ENCODE data around the gene BTBD18.
A peak's percentile ranks its signal among the peaks of the same experiment; 100 is the strongest.

BTBD18 gene, protein sequence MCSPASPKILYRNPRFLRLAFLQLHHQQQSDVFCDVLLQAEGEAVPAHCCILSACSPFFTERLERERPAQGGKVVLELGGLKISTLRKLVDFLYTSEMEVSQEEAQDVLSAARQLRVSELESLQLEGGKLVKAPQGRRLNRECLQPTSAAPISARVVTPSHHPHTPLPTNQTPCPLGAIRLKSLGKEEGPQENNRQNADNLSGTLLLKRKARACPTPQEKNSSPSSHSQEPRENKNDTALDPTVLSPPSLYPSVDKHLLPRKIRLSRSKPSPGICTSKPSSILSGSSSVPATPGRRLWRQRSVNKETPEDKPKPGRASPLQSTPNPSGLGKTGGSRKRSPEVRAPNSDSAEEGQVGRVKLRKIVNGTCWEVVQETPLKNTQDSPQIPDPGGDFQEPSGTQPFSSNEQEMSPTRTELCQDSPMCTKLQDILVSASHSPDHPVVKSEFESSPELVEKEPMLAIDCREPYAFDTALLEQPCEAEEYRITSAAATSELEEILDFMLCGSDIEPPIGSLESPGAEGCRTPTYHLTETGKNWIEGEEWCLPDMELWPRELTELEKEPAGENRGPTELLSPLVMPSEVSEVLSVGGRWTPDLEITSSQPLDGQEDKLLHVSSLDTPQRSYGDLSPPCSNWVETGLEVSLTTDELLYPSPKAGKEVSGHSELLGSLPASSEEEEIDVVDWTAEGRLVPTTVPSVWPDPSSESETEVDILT

DNA sequence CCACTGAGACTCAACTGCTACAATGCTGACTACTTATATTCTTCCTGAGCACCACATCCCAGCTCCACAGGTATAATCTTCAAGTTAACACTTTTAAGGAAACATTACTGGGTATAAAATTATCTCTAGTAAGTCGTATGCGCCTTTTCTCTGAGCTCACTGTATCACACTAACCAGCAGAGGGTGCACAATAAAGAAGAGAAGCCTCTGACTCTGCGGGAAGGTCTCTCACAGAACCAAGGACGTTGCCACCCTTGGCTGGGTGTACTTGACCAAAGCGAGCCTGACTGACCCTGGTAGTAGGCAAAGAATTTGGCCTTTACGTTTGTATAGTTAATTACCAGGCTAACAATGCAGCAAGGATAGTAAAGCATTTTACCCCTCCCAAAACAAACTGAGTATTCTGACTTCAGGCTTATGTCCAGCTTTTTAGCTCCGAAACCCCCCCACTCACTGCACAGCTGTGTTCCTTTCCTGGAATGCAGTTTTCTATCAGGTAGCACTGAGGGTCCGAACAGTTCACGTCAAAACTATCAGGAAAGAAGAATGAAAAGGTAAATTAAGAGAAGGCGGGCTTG is at the start of gene BTBD18:
BTBD18 (minus strand) TSS at position 144 of the 578 bp plus-strand sequence. CDS start 631 bp downstream, outside the sequence.
- peak; percentile 49 for TF ChIP-seq RAD21 (IDR thresholded peaks at IDR 0.05; ENCODE audit: low read depth)
- TF ChIP-seq, protein P1, sequence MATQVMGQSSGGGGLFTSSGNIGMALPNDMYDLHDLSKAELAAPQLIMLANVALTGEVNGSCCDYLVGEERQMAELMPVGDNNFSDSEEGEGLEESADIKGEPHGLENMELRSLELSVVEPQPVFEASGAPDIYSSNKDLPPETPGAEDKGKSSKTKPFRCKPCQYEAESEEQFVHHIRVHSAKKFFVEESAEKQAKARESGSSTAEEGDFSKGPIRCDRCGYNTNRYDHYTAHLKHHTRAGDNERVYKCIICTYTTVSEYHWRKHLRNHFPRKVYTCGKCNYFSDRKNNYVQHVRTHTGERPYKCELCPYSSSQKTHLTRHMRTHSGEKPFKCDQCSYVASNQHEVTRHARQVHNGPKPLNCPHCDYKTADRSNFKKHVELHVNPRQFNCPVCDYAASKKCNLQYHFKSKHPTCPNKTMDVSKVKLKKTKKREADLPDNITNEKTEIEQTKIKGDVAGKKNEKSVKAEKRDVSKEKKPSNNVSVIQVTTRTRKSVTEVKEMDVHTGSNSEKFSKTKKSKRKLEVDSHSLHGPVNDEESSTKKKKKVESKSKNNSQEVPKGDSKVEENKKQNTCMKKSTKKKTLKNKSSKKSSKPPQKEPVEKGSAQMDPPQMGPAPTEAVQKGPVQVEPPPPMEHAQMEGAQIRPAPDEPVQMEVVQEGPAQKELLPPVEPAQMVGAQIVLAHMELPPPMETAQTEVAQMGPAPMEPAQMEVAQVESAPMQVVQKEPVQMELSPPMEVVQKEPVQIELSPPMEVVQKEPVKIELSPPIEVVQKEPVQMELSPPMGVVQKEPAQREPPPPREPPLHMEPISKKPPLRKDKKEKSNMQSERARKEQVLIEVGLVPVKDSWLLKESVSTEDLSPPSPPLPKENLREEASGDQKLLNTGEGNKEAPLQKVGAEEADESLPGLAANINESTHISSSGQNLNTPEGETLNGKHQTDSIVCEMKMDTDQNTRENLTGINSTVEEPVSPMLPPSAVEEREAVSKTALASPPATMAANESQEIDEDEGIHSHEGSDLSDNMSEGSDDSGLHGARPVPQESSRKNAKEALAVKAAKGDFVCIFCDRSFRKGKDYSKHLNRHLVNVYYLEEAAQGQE (IDR thresholded peaks at IDR 0.05; ENCODE audit: low read depth) = no peak

DNA sequence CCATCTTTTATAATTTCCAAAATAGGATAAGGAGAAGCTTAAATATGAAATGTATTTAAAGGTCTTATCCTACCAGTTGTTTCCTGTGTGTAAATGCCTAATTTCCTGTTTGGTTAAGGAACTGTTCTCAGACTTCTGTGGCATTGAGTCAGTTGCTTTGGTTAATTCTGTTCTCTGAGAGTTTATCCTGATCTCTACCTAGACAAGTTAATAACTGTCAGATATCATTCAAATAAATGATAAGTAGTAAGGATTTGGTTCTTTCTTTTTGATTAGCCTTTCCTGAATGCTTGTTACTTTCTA is 49.5 kb upstream of the BTBD18 start:
- no peak for TF ChIP-seq RAD21 (IDR thresholded peaks at IDR 0.05; ENCODE audit: low read depth)
- no peak for TF ChIP-seq TAF1 (IDR thresholded peaks at IDR 0.05; ENCODE audit: low read depth)
- TF ChIP-seq TCF12 (IDR thresholded peaks at IDR 0.05; ENCODE audit: low read depth) = no peak
- TF ChIP-seq, protein P2, sequence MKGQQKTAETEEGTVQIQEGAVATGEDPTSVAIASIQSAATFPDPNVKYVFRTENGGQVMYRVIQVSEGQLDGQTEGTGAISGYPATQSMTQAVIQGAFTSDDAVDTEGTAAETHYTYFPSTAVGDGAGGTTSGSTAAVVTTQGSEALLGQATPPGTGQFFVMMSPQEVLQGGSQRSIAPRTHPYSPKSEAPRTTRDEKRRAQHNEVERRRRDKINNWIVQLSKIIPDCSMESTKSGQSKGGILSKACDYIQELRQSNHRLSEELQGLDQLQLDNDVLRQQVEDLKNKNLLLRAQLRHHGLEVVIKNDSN (IDR thresholded peaks at IDR 0.05) = no peak
- TF ChIP-seq NFIC (IDR thresholded peaks at IDR 0.05) = no peak
- no peak for TF ChIP-seq EP300 (IDR thresholded peaks at IDR 0.05; ENCODE audit: borderline replicate concordance)

DNA sequence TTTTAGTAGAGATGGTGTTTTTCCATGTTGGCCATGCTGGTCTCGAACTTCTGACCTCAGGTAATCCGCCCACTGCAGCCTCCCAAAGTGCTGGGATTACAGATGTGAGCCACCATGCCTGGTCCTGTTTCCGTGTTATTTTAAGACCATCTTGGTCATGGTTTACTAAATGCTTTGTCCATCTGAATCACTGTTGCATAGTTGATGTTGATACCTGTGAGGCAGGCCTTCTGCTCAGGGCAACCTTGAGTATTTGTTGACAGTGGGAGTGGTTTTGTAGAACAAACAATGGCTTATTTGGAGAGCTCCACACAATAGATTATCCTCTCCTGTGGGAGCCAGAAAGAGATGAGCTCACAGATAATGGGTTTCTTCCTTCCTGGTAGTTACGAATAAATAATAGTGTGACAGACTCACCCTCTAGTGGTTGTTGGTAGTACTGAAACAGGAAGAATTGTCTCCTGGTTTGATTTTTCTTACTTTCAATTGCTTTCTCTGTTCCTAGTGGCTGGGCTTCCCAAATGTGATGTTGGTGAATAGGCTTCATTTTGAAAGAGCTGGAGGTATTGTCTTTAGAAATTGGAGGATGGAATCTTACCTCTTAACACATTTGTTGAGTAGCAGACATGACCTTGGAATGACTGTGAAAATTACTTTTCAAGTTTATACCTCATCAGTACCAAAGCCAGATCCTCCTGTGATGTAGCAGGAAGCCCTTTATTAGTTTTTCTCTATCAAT is 49.0 kb upstream of the BTBD18 start:
- TF ChIP-seq FOXM1 (IDR thresholded peaks at IDR 0.05; ENCODE audit: borderline replicate concordance, low read depth) (no peak), RAD21 (IDR thresholded peaks at IDR 0.05; ENCODE audit: low read depth) (peak; percentile 84)

DNA sequence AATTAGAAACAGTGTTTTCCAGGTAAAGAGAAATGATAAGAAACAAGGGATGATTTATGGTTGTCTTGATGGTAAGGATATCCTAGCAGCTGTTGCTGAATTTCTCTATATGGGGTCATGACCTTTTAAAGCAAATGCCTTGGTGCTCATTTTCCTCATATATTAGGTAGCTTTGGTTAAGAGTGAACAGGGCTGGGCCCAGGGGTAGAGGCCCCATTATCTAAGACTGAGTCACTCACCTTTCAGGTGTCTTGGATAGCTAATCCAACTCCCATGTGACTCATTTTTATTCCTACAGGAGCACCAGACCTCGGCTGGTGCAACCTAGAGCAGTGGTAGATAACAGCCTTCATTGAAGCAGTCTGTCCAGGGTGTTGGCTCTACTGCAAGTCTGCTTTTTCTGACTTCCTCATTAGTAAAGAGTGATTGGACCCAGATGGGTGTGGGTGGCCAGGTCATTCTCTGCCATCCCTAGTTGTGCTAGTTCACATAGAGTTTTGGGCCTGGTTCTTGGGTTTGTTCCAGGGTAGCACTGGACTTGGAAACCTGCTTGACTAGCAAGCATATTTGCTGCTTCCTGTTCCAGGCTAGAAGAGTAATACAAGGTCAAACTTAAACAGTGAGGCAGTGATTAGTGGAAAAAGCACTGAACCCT is 47.4 kb upstream of the BTBD18 start:
- TF ChIP-seq EP300 (IDR thresholded peaks at IDR 0.05; ENCODE audit: borderline replicate concordance) (no peak; the same call in 1 of the 2 replicates), NFIC (IDR thresholded peaks at IDR 0.05) (peak; percentile 55), YY1 (IDR thresholded peaks at IDR 0.05; ENCODE audit: low read depth) (no peak), EGR1 (IDR thresholded peaks at IDR 0.05) (no peak), TCF12 (IDR thresholded peaks at IDR 0.05; ENCODE audit: low read depth) (peak; percentile 29; the same call in 1 of the 2 replicates), CREB1 (IDR thresholded peaks at IDR 0.05; ENCODE audit: low read depth) (no peak)
- TF ChIP-seq, protein P3, sequence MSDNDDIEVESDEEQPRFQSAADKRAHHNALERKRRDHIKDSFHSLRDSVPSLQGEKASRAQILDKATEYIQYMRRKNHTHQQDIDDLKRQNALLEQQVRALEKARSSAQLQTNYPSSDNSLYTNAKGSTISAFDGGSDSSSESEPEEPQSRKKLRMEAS (IDR thresholded peaks at IDR 0.05) = peak; percentile 18; the same call in 1 of the 2 replicates
- TF ChIP-seq, protein P2 (IDR thresholded peaks at IDR 0.05) = peak; percentile 46; the same call in 1 of the 2 replicates
- TF ChIP-seq, protein P1 (IDR thresholded peaks at IDR 0.05; ENCODE audit: low read depth) = no peak

DNA sequence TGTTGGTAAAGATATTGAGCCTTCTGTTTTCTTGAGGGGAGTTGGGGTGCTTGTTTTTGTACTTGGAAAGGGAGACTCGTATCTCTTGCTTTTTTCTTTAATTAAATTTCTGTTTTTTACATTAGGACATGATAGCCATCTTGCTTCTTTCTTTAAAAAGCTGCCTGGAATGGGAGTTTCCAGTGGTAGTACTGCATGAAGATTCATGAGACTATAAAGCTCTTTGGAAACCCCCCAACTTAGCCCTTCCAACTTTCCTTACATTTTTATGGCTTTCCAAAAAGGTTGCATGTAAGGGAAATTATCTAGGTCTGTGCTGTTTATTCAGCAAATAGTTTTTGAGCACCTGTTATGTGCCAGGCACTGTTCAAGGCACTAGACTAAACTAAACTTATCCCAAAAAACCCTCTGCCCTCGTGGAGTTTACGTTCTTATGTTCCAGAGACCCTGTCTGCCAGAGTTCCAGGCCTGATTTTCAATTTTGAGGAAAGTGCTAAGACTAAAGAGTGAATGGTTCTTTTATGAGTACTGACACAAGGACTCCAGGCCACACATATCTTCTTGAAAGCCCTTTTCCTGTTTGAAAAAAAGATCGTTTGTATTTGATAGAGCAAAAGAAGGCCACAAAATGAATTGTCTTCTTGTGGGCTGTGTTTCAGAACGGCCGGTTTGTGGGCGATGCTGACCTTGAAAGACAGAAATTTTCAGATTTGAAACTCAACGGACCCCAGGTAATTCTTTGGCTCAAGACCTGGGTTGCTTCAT is 41.9 kb upstream of the BTBD18 start:
- TF ChIP-seq TEAD4 (IDR thresholded peaks at IDR 0.05) (no peak), FOXM1 (IDR thresholded peaks at IDR 0.05; ENCODE audit: borderline replicate concordance, low read depth) (no peak), NFIC (IDR thresholded peaks at IDR 0.05) (no peak), TAF1 (IDR thresholded peaks at IDR 0.05; ENCODE audit: low read depth) (no peak), TCF12 (IDR thresholded peaks at IDR 0.05; ENCODE audit: low read depth) (no peak), EP300 (IDR thresholded peaks at IDR 0.05; ENCODE audit: borderline replicate concordance) (no peak), RAD21 (IDR thresholded peaks at IDR 0.05; ENCODE audit: low read depth) (no peak), YY1 (IDR thresholded peaks at IDR 0.05; ENCODE audit: low read depth) (no peak), CREB1 (IDR thresholded peaks at IDR 0.05; ENCODE audit: low read depth) (no peak), EGR1 (IDR thresholded peaks at IDR 0.05) (no peak), CEBPB (IDR thresholded peaks at IDR 0.05) (no peak), ZBTB7A (IDR thresholded peaks at IDR 0.05; ENCODE audit: low read depth) (no peak)
- TF ChIP-seq, protein P1 (IDR thresholded peaks at IDR 0.05; ENCODE audit: low read depth) = no peak
- TF ChIP-seq, protein P3 (IDR thresholded peaks at IDR 0.05) = no peak
- TF ChIP-seq, protein P2 (IDR thresholded peaks at IDR 0.05) = no peak

Data from Ishikawa (cell line).